HG03439 (cell line): Measurements from ENCODE around the gene SH3GL2.

Experiments used
- ATAC-seq: cut with Tn5 transposase; IDR thresholded peaks from one replicate; pipeline ENCODE4 v1.9.1; 2021; ENCODE audit warnings: mild to moderate bottlenecking, moderate library complexity; ENCODE audit not compliant: unreplicated experiment

SH3GL2 gene

GRCh38 chr9:17802249-17802857 lies 223.5 kb downstream of the SH3GL2 start:
- no peak for ATAC-seq

GRCh38 chr9:17807613-17808282 lies 228.9 kb downstream of the SH3GL2 start:
- no peak for ATAC-seq

- no peak for ATAC-seq
Measured at GRCh38 chr9:17810317-17810716, 231.5 kb downstream of the SH3GL2 start.

GRCh38 chr9:17810728-17811571 lies 232.1 kb downstream of the SH3GL2 start:
- ATAC-seq, result no peak

DNA sequence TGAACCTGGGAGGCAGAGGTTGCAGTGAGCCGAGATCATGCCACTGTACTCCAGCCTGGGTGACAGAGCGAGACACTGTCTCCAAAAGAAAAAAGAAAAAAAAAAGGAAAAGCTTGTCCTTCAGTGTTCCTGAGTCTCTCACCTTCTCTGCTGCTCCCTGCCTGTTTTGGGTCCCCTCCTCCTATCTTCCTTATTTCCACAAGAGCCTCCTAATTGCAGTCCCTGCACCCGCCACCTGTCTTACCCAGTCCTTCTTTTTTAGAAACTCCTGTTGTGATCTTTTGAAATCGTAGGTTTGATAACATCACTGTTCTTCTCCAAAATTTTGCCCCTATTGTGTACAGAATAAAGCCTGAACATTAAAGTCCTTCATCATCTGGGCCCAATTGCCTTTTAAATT lies 234.9 kb downstream of the SH3GL2 start:
- ATAC-seq, result no peak

DNA sequence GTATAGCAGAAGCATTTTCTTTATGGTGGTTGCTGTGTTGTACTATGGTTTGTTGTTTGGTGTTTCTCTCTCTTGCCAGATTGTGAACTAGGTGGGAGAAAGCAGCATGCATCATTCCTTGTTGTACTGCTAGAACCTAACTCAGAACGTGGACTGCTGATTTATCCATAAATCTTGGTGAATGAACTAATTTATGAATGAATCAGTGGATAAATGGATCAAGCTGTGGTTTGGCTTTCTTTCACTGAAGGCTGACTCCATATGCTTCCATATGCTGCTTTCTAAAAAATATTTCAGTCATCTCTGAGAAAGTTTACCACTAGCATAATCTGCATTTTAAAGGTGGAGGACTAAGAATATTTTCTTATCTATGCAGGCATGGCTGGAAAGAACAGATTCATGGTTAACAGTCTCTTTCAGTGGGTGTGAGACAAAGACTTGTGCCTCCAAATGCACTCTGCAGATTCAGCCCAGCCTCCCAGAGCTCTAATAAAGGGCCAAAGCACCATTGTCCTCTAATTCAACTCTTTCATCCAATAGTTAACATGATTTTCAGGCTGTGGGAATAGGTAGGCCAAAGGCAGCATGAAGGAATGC lies 237.7 kb downstream of the SH3GL2 start:
- ATAC-seq, result no peak

GRCh38 chr9:17824191-17824590 lies 245.3 kb downstream of the SH3GL2 start:
- ATAC-seq, result no peak

DNA sequence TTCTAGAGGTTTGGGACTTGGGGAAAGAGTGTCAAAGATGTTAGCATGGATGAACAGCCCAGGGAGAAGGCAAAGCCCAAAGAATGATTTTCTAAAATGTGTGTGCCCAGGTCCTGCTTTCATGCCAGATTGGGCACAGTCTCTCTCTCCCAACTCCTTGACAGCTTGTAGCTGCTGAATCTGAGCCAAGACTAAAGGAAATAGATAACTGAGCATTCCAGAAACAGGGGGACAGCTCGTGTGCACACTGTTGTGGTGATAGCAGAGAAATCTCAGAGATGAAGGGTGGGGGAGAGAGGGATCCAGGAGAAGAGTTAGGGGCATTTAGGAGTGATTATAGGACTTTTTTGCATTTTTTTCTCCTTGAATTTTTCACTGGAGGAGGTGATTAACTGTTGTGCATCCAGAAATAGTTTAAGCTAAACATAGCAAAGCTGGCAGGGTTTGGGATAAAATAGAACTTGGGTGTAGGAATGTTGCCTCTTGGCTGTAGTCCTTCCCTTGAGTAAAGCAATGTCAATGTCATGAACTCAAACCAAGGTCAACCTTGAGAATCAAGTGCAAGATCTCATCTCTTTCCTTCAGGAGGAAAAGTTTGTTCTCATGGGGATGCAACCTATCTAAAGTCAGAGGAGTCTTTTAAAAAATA lies 245.9 kb downstream of the SH3GL2 start:
- ATAC-seq, result no peak

- no peak for ATAC-seq
Measured at GRCh38 chr9:17825265-17825659, 246.4 kb downstream of the SH3GL2 start.

- no peak for ATAC-seq
Measured at GRCh38 chr9:17829064-17829463, 250.2 kb downstream of the SH3GL2 start.

GRCh38 chr9:17829812-17830385 lies 251.0 kb downstream of the SH3GL2 start:
- ATAC-seq, result no peak

GRCh38 chr9:17832812-17833211 lies 253.9 kb downstream of the SH3GL2 start:
- no peak for ATAC-seq

- ATAC-seq, result no peak
Measured at GRCh38 chr9:17833846-17834245, 255.0 kb downstream of the SH3GL2 start.

GRCh38 chr9:17837965-17838364 lies 259.1 kb downstream of the SH3GL2 start:
- no peak for ATAC-seq

DNA sequence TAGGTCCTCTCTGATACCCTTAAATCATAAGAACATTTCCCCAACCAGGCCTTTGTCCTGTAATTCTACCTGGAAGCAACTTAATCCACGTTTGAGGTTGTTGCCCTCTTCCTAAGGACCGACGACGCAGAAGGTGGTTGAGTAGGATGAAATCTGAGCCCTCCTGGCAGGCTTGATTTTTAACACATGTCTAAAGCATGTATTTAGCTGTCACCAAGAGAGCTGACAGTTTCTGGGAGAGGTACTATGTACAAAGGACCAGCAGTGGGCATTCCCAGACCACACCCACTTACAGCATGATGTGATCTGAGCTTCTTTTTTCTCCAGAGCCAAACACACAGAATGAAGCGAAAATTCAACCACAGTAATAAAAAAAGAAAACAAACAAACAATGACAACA lies 260.9 kb downstream of the SH3GL2 start:
- no peak for ATAC-seq

DNA sequence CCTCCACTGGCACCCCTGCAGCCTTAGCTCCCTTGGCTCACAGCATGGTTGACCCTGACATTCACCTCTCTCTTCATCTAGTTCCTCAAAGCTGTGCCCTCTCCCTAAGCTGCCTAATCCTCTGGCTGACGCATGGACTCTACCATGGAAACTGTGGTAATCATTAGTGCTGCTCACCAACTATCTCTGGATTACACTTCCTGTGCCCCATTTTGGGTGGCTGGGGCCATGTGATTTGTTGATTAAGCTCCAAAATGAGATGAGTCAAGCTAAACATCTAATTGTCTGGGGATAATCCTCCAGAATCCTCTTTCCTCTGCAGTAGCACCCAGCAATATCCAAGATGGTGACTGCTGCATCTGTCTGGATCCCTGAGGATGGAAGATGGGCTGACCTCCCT lies 264.4 kb downstream of the SH3GL2 start:
- no peak for ATAC-seq
